ENCODE data around the gene METTL16. TPM values are rescaled to one million over a fixed set of nuclear protein-coding genes. Genes with fewer than 3 reads are reported as not detected.

METTL16 gene
- total and polyA plus RNA-seq, 2 of the 8 experiments (the other 6 are each of a cell fraction or from before 2014, with no cell fraction given) = 22.8 to 59.4 TPM

- CTCF ChIA-PET (ENCODE audit: partially characterized antibody) = no interaction called here
- Histone ChIP-seq H3K27me3 (replicated peaks in 1 of 4; ENCODE audit: control insufficient read depth in 3 of 4, extremely low read depth in 1 of 4, insufficient read depth in 3 of 4, low read length in 3 of 4) (no peaks in the 10 kb centered on the region), H3K4me2 (ENCODE audit: insufficient read depth in 1 of 2, low read depth in 2 of 2, low read length in 2 of 2) (no peak overlapping the region), H3K14ac (ENCODE audit: insufficient read length) (no peak overlapping the region), H3K4me1 (replicated peaks in 1 of 4; ENCODE audit: control insufficient read depth in 3 of 4, insufficient read depth in 4 of 4, low read length in 3 of 4) (no peaks in the 10 kb centered on the region), H2BK120ac (replicated peaks; ENCODE audit: low read depth, low read length) (no peak overlapping the region), H3K79me1 (ENCODE audit: low read depth, low read length) (no peaks in the 10 kb centered on the region), H2AFZ (ENCODE audit: low read length) (no peak overlapping the region), H4K20me1 (replicated peaks in 1 of 2; ENCODE audit: control insufficient read depth in 1 of 2, insufficient read depth in 2 of 2, low read length in 2 of 2) (peaks cover 0 to 2% of the 10 kb centered on the region in 2 experiments), H3K23ac (ENCODE audit: insufficient read length) (no peak overlapping the region), H2BK15ac (ENCODE audit: low read length) (no peak overlapping the region), H3K4me3 (ENCODE audit: extremely low read depth in 1 of 4, insufficient read depth in 2 of 4, low read depth in 3 of 4, low read length in 4 of 4) (no peak overlapping the region), H3K18ac (ENCODE audit: extremely low read depth, low read length) (no peak overlapping the region), H4K8ac (ENCODE audit: extremely low read depth, insufficient read depth, low read length) (no peak overlapping the region), H3K79me2 (ENCODE audit: control insufficient read depth in 1 of 2, insufficient read depth in 2 of 2, low read length in 2 of 2) (no peaks in the 10 kb centered on the region), H3K23me2 (ENCODE audit: low read depth, low read length) (no peaks in the 10 kb centered on the region), H3K9me3 (ENCODE audit: insufficient read depth in 2 of 2, low read depth in 1 of 2, low read length in 1 of 2) (no peaks in the 10 kb centered on the region), H3K9ac (replicated peaks in 1 of 4; ENCODE audit: extremely low read depth in 1 of 4, low read depth in 3 of 4, low read length in 3 of 4) (no peak overlapping the region), H3K4ac (replicated peaks; ENCODE audit: insufficient read length, low read depth, low read length) (no peak overlapping the region), H3K36me3 (ENCODE audit: control insufficient read depth in 2 of 4, insufficient read depth in 4 of 4, low read length in 3 of 4) (peaks cover 9 to 57% (median 27%) of the 10 kb centered on the region in 4 experiments; a peak in 7 of 8 replicates), H2BK5ac (ENCODE audit: low read depth, low read length) (no peak overlapping the region), H2AK5ac (ENCODE audit: low read depth, low read length) (no peak overlapping the region), H3K56ac (replicated peaks; ENCODE audit: insufficient read length, low read depth, low read length) (no peak overlapping the region), H3K27ac (ENCODE audit: low read depth, low read length) (no peak overlapping the region), H2BK20ac (ENCODE audit: low read length) (no peak overlapping the region), H2BK12ac (ENCODE audit: low read depth, low read length) (no peak overlapping the region), H4K91ac (replicated peaks; ENCODE audit: insufficient read length, low read length) (no peak overlapping the region), H4K5ac (ENCODE audit: insufficient read length, low read depth, low read length) (no peak overlapping the region)
- DNase-seq (ENCODE audit: low read depth in 1 of 2, low spot score in 2 of 2) = no peak
- WGBS, 2 experiments (ENCODE audit: extremely low coverage in 1 of 2, insufficient coverage in 1 of 2, insufficient read length in 1 of 2, insufficient replicate concordance in 2 of 2, low coverage in 1 of 2, low lambda C conversion rate in 2 of 2, missing lambda C conversion rate in 1 of 2) = 88% methylated on average over 4 of the region's 4 CpGs; no CpG with 5 or more reads in 1 of the 2 experiments
- no peak for FAIRE-seq
- POLR2A ChIA-PET (ENCODE audit: partially characterized antibody) = interaction anchor here (0.7 kb wide), 1 partner anchor 44 kb away, joined by 3 read pairs; no protein-coding TSS in a partner anchor
- TF ChIP-seq MAX (IDR thresholded peaks at IDR 0.05) (no peak), KDM4A (IDR thresholded peaks at IDR 0.05; ENCODE audit: low read depth, low read length, severe bottlenecking) (no peak)
Measured at GRCh38 chr17:2468270-2468669, 43.4 kb downstream of the METTL16 start.
